Astrocyte of the spinal cord (primary cell): ENCODE data around the gene NAA40.

ENCODE experiments used
- DNase-seq: peaks from one replicate; pipeline ENCODE4 v3.0.0; 2011; ENCODE audit warnings: low read depth, low spot score
- H3K4me3 ChIP-seq: 2 replicates; pipeline ENCODE4 v1.5.1; 2011; ENCODE audit warnings: low read depth, mild to moderate bottlenecking, low read length, moderate library complexity
- in situ Hi-C: cut with HindIII; loops from 2 replicates; pipeline ENCODE4 v1.10.0; 2017; ENCODE audit warnings: low sequenced_read_pairs
- TF ChIP-seq, protein P1 (sequence below): IDR thresholded peaks from 2 replicates; pipeline ENCODE4 v1.5.1; 2012; ENCODE audit warnings: low read depth, mild to moderate bottlenecking, low read length, inconsistent platforms

The NAA40 gene

DNA sequence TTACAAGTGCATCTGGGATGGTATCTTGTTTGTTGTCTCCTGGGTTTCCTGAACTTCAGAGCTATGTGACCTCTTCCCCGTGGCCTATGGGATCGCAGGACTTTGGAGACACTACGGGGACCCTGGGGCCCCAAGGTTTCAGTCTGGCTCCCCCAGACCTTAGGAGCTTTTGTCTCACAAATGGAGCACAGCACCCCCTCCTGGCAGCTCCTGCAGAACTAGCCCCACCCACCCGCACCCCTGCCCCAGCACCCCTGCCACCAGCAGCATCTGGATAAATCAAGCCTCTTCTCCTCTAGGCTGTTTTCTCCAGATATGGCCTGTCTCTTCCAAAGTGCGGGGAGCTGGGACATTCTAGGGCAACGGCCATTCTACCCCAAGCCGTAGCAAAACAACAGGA is 32.2 kb upstream of the NAA40 start:
- H3K4me3 ChIP-seq, result no peak overlapping the region
- TF ChIP-seq, protein P1, sequence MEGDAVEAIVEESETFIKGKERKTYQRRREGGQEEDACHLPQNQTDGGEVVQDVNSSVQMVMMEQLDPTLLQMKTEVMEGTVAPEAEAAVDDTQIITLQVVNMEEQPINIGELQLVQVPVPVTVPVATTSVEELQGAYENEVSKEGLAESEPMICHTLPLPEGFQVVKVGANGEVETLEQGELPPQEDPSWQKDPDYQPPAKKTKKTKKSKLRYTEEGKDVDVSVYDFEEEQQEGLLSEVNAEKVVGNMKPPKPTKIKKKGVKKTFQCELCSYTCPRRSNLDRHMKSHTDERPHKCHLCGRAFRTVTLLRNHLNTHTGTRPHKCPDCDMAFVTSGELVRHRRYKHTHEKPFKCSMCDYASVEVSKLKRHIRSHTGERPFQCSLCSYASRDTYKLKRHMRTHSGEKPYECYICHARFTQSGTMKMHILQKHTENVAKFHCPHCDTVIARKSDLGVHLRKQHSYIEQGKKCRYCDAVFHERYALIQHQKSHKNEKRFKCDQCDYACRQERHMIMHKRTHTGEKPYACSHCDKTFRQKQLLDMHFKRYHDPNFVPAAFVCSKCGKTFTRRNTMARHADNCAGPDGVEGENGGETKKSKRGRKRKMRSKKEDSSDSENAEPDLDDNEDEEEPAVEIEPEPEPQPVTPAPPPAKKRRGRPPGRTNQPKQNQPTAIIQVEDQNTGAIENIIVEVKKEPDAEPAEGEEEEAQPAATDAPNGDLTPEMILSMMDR, result peak; percentile 36

DNA sequence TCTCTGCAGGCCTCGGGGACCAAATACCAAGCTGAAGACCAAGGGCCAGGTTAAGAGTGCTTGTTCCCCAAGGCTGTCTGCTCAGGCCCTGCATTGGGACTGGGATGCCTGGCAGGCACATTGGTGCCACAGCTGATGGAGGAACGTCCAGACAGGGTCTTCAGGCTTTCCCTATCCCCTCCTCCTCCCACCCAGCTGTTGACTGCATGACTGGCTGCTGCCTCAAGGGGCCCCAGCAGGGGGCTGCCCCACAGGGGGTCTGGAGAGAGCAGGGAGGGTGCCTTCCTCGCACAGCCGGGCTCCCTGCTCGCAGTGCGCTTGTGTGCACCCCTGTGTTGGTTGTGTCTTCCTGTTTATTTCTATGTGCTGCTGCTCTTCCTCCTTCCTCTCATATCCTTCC is 31.7 kb upstream of the NAA40 start:
- no peak for DNase-seq
- in situ Hi-C loops, result no loop called here
- TF ChIP-seq, protein P1, result peak; percentile 9
- H3K4me3 ChIP-seq, result no peak overlapping the region

More for the DNA sequence above, 32.2 kb upstream of the NAA40 start:
- no peak for DNase-seq
- in situ Hi-C loops, result no loop called here

GRCh38 chr11:63907808-63908530 is 30.8 kb upstream of the NAA40 start:
- TF ChIP-seq, protein P1, result no peak
- DNase-seq, result no peak
- in situ Hi-C loops, result no loop called here

DNA sequence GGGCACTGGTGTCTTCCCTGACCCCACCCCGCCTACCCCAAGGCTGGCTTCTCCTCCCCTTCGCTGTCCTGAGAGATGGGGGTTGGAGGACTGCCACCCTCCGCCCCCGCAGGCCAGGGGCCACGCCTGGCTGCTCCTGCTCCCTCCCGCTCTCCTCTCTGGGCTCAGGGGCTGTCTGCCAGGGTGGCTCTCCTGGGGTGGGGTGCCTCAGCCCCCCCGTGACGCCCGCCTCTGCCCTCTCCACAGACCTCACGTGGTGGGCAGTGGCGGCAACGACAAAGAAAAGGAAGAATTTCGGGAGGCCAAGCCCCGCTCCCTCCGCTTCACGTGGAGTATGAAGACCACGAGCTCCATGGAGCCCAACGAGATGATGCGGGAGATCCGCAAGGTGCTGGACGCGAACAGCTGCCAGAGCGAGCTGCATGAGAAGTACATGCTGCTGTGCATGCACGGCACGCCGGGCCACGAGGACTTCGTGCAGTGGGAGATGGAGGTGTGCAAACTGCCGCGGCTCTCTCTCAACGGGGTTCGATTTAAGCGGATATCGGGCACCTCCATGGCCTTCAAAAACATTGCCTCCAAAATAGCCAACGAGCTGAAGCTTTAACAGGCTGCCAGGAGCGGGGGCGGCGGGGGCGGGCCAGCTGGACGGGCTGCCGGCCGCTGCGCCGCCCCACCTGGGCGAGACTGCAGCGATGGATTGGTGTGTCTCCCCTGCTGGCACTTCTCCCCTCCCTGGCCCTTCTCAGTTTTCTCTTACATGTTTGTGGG is 30.0 kb upstream of the NAA40 start:
- in situ Hi-C loops, result no loop called here
- no peak overlapping the region for H3K4me3 ChIP-seq
- TF ChIP-seq, protein P1, result no peak
- DNase-seq, result no peak

More at GRCh38 chr11:63907808-63908530, 30.8 kb upstream of the NAA40 start:
- H3K4me3 ChIP-seq, result no peak overlapping the region

- no peak for DNase-seq
- H3K4me3 ChIP-seq, result no peak overlapping the region
- TF ChIP-seq, protein P1, result no peak
- in situ Hi-C loops, result no loop called here
Observed at GRCh38 chr11:63909591-63910506, 29.0 kb upstream of the NAA40 start.

GRCh38 chr11:63910675-63911074 is 28.1 kb upstream of the NAA40 start:
- TF ChIP-seq, protein P1, result no peak
- in situ Hi-C loops, result no loop called here
- H3K4me3 ChIP-seq, result no peak overlapping the region
- DNase-seq, result no peak
